H9 (cell line): ENCODE data around the gene ATAD3C. TPM values are rescaled to one million over a fixed set of nuclear protein-coding genes. Genes with fewer than 3 reads are reported as not detected.
"Not testable (repeated sequence)": the region's sequence is repeated elsewhere in the genome, so short reads cannot be mapped to it uniquely, and the experiment has no call there.

ENCODE experiments used
- DNase-seq: peaks from one replicate; pipeline ENCODE4 v3.0.0-alpha.2; 2017
- H2AFZ ChIP-seq: one replicate; pipeline ENCODE4 v1.6.1; 2013; ENCODE audit warnings: mild to moderate bottlenecking, low read length, control low read depth, moderate library complexity
- H2AK5ac ChIP-seq: 2 replicates; pipeline ENCODE4 v1.6.1; 2013; ENCODE audit warnings: low read length, control low read depth, mixed read lengths; ENCODE audit not compliant: insufficient read length
- H2BK120ac ChIP-seq: one replicate; pipeline ENCODE4 v1.6.1; 2013; ENCODE audit warnings: low read depth, mild to moderate bottlenecking, low read length, control low read depth, inconsistent platforms; ENCODE audit not compliant: poor library complexity, severe bottlenecking
- H2BK12ac ChIP-seq: 2 replicates; pipeline ENCODE4 v1.6.1; 2013; ENCODE audit warnings: low read length, control low read depth, mixed read lengths, low read depth; ENCODE audit not compliant: insufficient read length
- H2BK15ac ChIP-seq: 2 replicates; pipeline ENCODE4 v1.6.1; 2013; ENCODE audit warnings: low read depth, low read length, control low read depth
- H2BK20ac ChIP-seq: one replicate; pipeline ENCODE4 v1.6.1; 2013; ENCODE audit warnings: low read depth, mild to moderate bottlenecking, low read length, control low read depth, inconsistent platforms; ENCODE audit not compliant: poor library complexity, severe bottlenecking
- H2BK5ac ChIP-seq: 2 replicates; pipeline ENCODE4 v1.6.1; 2013; ENCODE audit warnings: low read length, control low read depth, mixed read lengths; ENCODE audit not compliant: insufficient read length
- H3K14ac ChIP-seq: 2 replicates; pipeline ENCODE4 v1.6.1; 2013; ENCODE audit warnings: low read length, control low read depth; ENCODE audit not compliant: insufficient read depth
- H3K18ac ChIP-seq: 2 replicates; pipeline ENCODE4 v1.6.1; 2013; ENCODE audit warnings: low read depth, mild to moderate bottlenecking, mixed read lengths, low read length, control low read depth; ENCODE audit not compliant: insufficient read length
- H3K23ac ChIP-seq: 2 replicates; pipeline ENCODE4 v1.6.1; 2013; ENCODE audit warnings: low read length, control low read depth, mixed read lengths, low read depth; ENCODE audit not compliant: insufficient read length
- H3K23me2 ChIP-seq: 2 replicates; pipeline ENCODE4 v1.6.1; 2013; ENCODE audit warnings: low read depth, mild to moderate bottlenecking, mixed read lengths, low read length, control low read depth; ENCODE audit not compliant: insufficient read length, poor library complexity, severe bottlenecking
- H3K27ac ChIP-seq: 2 replicates; pipeline ENCODE4 v1.5.1; 2013; ENCODE audit warnings: low read length, control low read depth, mixed read lengths, low read depth; ENCODE audit not compliant: insufficient read length
- H3K27me3 ChIP-seq: 2 replicates; pipeline ENCODE4 v1.6.1; 2013; ENCODE audit warnings: low read length, control low read depth, inconsistent platforms; ENCODE audit not compliant: insufficient read depth
- H3K4ac ChIP-seq: 2 replicates; pipeline ENCODE4 v1.6.1; 2013; ENCODE audit warnings: low read depth, mild to moderate bottlenecking, control low read depth, inconsistent platforms, low read length, moderate library complexity
- H3K4me1 ChIP-seq: 2 replicates; pipeline ENCODE4 v1.6.1; 2013; ENCODE audit warnings: low read length, control low read depth, inconsistent platforms; ENCODE audit not compliant: insufficient read depth
- H3K4me2 ChIP-seq: 2 replicates; pipeline ENCODE4 v1.6.1; 2013; ENCODE audit warnings: low read length, control low read depth, mixed read lengths; ENCODE audit not compliant: insufficient read length, insufficient read depth
- H3K56ac ChIP-seq: 2 replicates; pipeline ENCODE4 v1.6.1; 2013; ENCODE audit warnings: low read depth, mild to moderate bottlenecking, mixed read lengths, low read length, control low read depth; ENCODE audit not compliant: insufficient read length
- H3K79me1 ChIP-seq: 2 replicates; pipeline ENCODE4 v1.6.1; 2013; ENCODE audit warnings: low read depth, mild to moderate bottlenecking, moderate library complexity, low read length, control low read depth, inconsistent platforms; ENCODE audit not compliant: insufficient read depth, poor library complexity, severe bottlenecking
- H3K79me2 ChIP-seq: 2 replicates; pipeline ENCODE4 v1.6.1; 2013; ENCODE audit warnings: low read length, control low read depth, inconsistent platforms; ENCODE audit not compliant: insufficient read depth
- H3K9ac ChIP-seq: 2 replicates; pipeline ENCODE4 v1.6.1; 2013; ENCODE audit warnings: low read length, control low read depth, mixed read lengths; ENCODE audit not compliant: insufficient read length; ENCODE audit errors: extremely low read depth
- H3K9me3 ChIP-seq: one replicate; pipeline ENCODE4 v1.6.1; 2013; ENCODE audit warnings: low read depth, low read length, inconsistent platforms; ENCODE audit not compliant: control insufficient read depth
- H3T11ph ChIP-seq: one replicate; pipeline ENCODE4 v1.6.1; 2013; ENCODE audit warnings: mild to moderate bottlenecking, low read length, control low read depth, inconsistent platforms
- H4K20me1 ChIP-seq: one replicate; pipeline ENCODE4 v1.6.1; 2013; ENCODE audit not compliant: control insufficient read depth, insufficient read length, insufficient read depth
- H4K5ac ChIP-seq: 2 replicates; pipeline ENCODE4 v1.6.1; 2013; ENCODE audit warnings: low read depth, mild to moderate bottlenecking, mixed read lengths, low read length, control low read depth; ENCODE audit not compliant: insufficient read length
- H4K8ac ChIP-seq: replicated peaks from 2 replicates; pipeline ENCODE4 v1.6.1; 2013; ENCODE audit warnings: low read length, control low read depth, mixed read lengths, low read depth; ENCODE audit not compliant: insufficient read length
- H4K91ac ChIP-seq: 2 replicates; pipeline ENCODE4 v1.6.1; 2013; ENCODE audit warnings: low read depth, mild to moderate bottlenecking, moderate library complexity, mixed read lengths, low read length, control low read depth; ENCODE audit not compliant: insufficient read length
- H3K27ac Mint-ChIP-seq, 3 experiments: 2 replicates in 2 of 3; 3 replicates in 1 of 3; pipeline ENCODE4 v1.8.0; 2020 to 2021; ENCODE audit warnings: mixed read lengths in 3 of 3, mild to moderate bottlenecking in 1 of 3, moderate library complexity in 1 of 3
- H3K27me3 Mint-ChIP-seq: 2 replicates; pipeline ENCODE4 v1.8.0; 2021; ENCODE audit warnings: low read depth, mild to moderate bottlenecking, moderate library complexity, mixed read lengths
- H3K36me3 Mint-ChIP-seq, 3 experiments: 2 replicates in 2 of 3; 3 replicates in 1 of 3; pipeline ENCODE4 v1.8.0; 2020 to 2021; ENCODE audit warnings: low read depth in 3 of 3, mixed read lengths in 3 of 3; ENCODE audit not compliant: insufficient read depth in 1 of 3
- H3K4me1 Mint-ChIP-seq, 2 experiments: 2 replicates each; pipeline ENCODE4 v1.8.0; 2020; ENCODE audit warnings: mixed read lengths in 2 of 2
- H3K4me3 Mint-ChIP-seq, 2 experiments: 2 replicates in 1 of 2; 3 replicates in 1 of 2; pipeline ENCODE4 v1.8.0; 2020 to 2021; ENCODE audit warnings: mild to moderate bottlenecking in 2 of 2, mixed read lengths in 2 of 2, moderate library complexity in 1 of 2
- H3K9me3 Mint-ChIP-seq, 2 experiments: 2 replicates in 1 of 2; 3 replicates in 1 of 2; pipeline ENCODE4 v1.8.0; 2020; ENCODE audit warnings: mild to moderate bottlenecking in 2 of 2, mixed read lengths in 2 of 2, moderate library complexity in 1 of 2
- WGBS: extraction: QIAGEN DNeasy Blood & Tissue Kit; methylation state at CpG from one replicate; pipeline ENCODE4 v1.1.7; 2013; ENCODE audit warnings: missing lambda C conversion rate, low lambda C conversion rate, mixed read lengths; ENCODE audit not compliant: insufficient read length; ENCODE audit errors: extremely low coverage; 5-methylcytosine and 5-hydroxymethylcytosine counted together
- total RNA-seq: library from RNA; stranded (reverse); gene quantifications from 2 replicates; pipeline ENCODE4 v1.2.1, GENCODE V29; 2021

Gene ATAD3C
- total RNA-seq, 1 experiment from 2014 or later = 7.7 TPM

GRCh38 chr1:1516923-1517322 is 67.4 kb downstream of the ATAD3C start:
- H3K4ac ChIP-seq, H3K79me1 ChIP-seq, H3T11ph ChIP-seq, H2BK20ac ChIP-seq, H4K91ac ChIP-seq, H2BK15ac ChIP-seq, H2BK120ac ChIP-seq, H3K27ac Mint-ChIP-seq, H3K27me3 Mint-ChIP-seq, H3K9me3 ChIP-seq, H2BK5ac ChIP-seq, DNase-seq, H3K23ac ChIP-seq, H2AK5ac ChIP-seq, H3K27ac ChIP-seq, H3K18ac ChIP-seq, H3K9me3 Mint-ChIP-seq, H3K79me2 ChIP-seq, H2AFZ ChIP-seq, H4K20me1 ChIP-seq, H3K4me3 Mint-ChIP-seq, H3K4me1 Mint-ChIP-seq, H3K14ac ChIP-seq, H2BK12ac ChIP-seq, H3K4me1 ChIP-seq, H3K4me2 ChIP-seq, H3K9ac ChIP-seq, H4K8ac ChIP-seq, H3K27me3 ChIP-seq, H3K56ac ChIP-seq, H4K5ac ChIP-seq, H3K23me2 ChIP-seq: not testable (repeated sequence)
- H3K36me3 Mint-ChIP-seq = peaks cover 14 to 47% (median 18%) of the 10 kb centered on the region in 3 experiments
- no CpG with 5 or more reads among the region's 14 CpGs for WGBS
